ENCODE measurements around the gene ZKSCAN5. TPM values are rescaled to one million over a fixed set of nuclear protein-coding genes. Genes with fewer than 3 reads are reported as not detected.

The ZKSCAN5 gene
- total RNA-seq, 1 experiment from 2014 or later: 15.5 TPM

DNA sequence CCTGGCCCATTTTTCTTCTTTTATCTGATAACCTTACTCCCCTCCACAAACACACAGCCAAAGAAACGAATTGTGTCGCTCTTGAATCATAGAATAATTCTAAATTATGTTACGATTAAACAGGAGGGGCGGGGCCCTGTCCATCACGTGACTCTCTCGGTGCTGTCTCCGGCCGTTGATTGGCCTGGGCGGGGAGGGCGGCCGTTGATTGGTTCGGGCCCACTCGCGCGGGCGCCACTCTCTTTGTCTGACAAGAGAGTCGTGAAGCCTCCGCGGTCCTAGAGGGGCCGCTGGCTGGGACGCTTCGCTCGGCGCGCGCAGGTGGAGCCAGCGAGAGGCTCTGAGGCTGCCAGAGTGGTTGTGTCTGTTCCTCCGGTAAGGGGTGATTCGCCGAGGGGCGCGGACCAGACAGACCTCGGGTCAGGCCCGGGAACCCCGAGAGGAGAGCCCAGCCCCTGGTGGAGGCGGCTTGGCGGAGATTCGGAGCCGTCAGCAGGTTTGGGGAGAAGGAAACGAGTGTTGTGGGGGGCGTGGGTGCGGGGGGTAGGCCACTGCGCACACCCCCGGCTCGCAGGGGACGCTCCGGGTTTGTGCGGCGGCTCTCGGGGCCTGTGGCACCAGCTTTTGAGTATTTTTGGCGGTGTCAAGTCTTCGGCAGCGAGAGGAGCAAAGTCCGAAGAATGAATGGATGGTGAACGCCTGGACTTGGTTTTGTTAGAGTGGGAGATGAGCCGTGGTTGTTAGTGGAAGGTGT lies 31.7 kb upstream of the ZKSCAN5 start, which contains the start of gene ZNF789 (continued):
- TF ChIP-seq, protein P1, sequence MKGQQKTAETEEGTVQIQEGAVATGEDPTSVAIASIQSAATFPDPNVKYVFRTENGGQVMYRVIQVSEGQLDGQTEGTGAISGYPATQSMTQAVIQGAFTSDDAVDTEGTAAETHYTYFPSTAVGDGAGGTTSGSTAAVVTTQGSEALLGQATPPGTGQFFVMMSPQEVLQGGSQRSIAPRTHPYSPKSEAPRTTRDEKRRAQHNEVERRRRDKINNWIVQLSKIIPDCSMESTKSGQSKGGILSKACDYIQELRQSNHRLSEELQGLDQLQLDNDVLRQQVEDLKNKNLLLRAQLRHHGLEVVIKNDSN (CRISPR knock-in tag; IDR thresholded peaks at IDR 0.05): peak; percentile 97
- TF ChIP-seq, protein P2, sequence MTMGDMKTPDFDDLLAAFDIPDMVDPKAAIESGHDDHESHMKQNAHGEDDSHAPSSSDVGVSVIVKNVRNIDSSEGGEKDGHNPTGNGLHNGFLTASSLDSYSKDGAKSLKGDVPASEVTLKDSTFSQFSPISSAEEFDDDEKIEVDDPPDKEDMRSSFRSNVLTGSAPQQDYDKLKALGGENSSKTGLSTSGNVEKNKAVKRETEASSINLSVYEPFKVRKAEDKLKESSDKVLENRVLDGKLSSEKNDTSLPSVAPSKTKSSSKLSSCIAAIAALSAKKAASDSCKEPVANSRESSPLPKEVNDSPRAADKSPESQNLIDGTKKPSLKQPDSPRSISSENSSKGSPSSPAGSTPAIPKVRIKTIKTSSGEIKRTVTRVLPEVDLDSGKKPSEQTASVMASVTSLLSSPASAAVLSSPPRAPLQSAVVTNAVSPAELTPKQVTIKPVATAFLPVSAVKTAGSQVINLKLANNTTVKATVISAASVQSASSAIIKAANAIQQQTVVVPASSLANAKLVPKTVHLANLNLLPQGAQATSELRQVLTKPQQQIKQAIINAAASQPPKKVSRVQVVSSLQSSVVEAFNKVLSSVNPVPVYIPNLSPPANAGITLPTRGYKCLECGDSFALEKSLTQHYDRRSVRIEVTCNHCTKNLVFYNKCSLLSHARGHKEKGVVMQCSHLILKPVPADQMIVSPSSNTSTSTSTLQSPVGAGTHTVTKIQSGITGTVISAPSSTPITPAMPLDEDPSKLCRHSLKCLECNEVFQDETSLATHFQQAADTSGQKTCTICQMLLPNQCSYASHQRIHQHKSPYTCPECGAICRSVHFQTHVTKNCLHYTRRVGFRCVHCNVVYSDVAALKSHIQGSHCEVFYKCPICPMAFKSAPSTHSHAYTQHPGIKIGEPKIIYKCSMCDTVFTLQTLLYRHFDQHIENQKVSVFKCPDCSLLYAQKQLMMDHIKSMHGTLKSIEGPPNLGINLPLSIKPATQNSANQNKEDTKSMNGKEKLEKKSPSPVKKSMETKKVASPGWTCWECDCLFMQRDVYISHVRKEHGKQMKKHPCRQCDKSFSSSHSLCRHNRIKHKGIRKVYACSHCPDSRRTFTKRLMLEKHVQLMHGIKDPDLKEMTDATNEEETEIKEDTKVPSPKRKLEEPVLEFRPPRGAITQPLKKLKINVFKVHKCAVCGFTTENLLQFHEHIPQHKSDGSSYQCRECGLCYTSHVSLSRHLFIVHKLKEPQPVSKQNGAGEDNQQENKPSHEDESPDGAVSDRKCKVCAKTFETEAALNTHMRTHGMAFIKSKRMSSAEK (CRISPR knock-in tag; IDR thresholded peaks at IDR 0.05; ENCODE audit: borderline replicate concordance): no peak
- TF ChIP-seq MYBL2 (CRISPR knock-in tag; IDR thresholded peaks at IDR 0.05) (peak; percentile 58; the same call in 1 of the 2 replicates), FOXK1 (CRISPR knock-in tag; IDR thresholded peaks at IDR 0.05) (0 out of 2 replicates have a peak, but pooled peaks have one; percentile 63), RELA (CRISPR knock-in tag; IDR thresholded peaks at IDR 0.05; ENCODE audit: borderline replicate concordance) (no peak), ZNF232 (CRISPR knock-in tag; IDR thresholded peaks at IDR 0.05) (0 out of 2 replicates have a peak, but pooled peaks have one; percentile 24), GABPB1 (CRISPR knock-in tag; IDR thresholded peaks at IDR 0.05) (0 out of 2 replicates have a peak, but pooled peaks have one; percentile 10)
- TF ChIP-seq, protein P3, sequence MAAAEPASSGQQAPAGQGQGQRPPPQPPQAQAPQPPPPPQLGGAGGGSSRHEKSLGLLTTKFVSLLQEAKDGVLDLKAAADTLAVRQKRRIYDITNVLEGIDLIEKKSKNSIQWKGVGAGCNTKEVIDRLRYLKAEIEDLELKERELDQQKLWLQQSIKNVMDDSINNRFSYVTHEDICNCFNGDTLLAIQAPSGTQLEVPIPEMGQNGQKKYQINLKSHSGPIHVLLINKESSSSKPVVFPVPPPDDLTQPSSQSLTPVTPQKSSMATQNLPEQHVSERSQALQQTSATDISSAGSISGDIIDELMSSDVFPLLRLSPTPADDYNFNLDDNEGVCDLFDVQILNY (CRISPR knock-in tag; IDR thresholded peaks at IDR 0.05): peak; percentile 51; the same call in 1 of the 2 replicates
- TF ChIP-seq, protein P4, sequence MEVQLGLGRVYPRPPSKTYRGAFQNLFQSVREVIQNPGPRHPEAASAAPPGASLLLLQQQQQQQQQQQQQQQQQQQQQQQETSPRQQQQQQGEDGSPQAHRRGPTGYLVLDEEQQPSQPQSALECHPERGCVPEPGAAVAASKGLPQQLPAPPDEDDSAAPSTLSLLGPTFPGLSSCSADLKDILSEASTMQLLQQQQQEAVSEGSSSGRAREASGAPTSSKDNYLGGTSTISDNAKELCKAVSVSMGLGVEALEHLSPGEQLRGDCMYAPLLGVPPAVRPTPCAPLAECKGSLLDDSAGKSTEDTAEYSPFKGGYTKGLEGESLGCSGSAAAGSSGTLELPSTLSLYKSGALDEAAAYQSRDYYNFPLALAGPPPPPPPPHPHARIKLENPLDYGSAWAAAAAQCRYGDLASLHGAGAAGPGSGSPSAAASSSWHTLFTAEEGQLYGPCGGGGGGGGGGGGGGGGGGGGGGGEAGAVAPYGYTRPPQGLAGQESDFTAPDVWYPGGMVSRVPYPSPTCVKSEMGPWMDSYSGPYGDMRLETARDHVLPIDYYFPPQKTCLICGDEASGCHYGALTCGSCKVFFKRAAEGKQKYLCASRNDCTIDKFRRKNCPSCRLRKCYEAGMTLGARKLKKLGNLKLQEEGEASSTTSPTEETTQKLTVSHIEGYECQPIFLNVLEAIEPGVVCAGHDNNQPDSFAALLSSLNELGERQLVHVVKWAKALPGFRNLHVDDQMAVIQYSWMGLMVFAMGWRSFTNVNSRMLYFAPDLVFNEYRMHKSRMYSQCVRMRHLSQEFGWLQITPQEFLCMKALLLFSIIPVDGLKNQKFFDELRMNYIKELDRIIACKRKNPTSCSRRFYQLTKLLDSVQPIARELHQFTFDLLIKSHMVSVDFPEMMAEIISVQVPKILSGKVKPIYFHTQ (CRISPR knock-in tag; IDR thresholded peaks at IDR 0.05): no peak

DNA sequence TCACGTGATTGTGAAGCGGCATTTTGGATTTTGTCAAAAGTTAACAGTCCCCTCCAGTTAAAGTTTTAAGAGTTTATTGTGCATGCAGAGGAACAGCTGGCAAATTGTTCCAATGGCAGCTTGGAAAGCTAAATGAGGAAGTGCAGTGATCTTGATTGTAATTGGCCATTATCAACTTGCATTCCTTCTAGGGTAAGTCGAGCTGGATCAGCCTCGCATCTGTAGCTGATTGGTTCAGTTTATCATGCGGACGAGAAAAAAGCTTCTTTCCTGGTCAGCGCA lies 31.2 kb upstream of the ZKSCAN5 start:
- DNase-seq (ENCODE audit: low spot score): no peak
- no peaks in the 10 kb centered on the region for H3K9me3 Mint-ChIP-seq
- POLR2A ChIA-PET: interaction anchor here (1.3 kb wide), 1 partner anchor 65 kb away, joined by 5 read pairs; the partner anchor contains the start of genes BUD31 and PDAP1
- CTCF ChIA-PET: no interaction called here
- ATAC-seq: no peak
- H3K4me1 Mint-ChIP-seq: peaks cover 14% of the 10 kb centered on the region
- peak overlapping the region; percentile 96 for H3K27ac Mint-ChIP-seq
- peak overlapping the region; percentile 98 for H3K4me3 Mint-ChIP-seq
- H3K27me3 Mint-ChIP-seq (ENCODE audit: low read depth): peaks cover 5% of the 10 kb centered on the region; the same call in 1 of the 2 replicates
- H3K36me3 Mint-ChIP-seq: peaks cover 8% of the 10 kb centered on the region
- TF ChIP-seq, protein P3 (CRISPR knock-in tag; IDR thresholded peaks at IDR 0.05): no peak
- TF ChIP-seq, protein P5, sequence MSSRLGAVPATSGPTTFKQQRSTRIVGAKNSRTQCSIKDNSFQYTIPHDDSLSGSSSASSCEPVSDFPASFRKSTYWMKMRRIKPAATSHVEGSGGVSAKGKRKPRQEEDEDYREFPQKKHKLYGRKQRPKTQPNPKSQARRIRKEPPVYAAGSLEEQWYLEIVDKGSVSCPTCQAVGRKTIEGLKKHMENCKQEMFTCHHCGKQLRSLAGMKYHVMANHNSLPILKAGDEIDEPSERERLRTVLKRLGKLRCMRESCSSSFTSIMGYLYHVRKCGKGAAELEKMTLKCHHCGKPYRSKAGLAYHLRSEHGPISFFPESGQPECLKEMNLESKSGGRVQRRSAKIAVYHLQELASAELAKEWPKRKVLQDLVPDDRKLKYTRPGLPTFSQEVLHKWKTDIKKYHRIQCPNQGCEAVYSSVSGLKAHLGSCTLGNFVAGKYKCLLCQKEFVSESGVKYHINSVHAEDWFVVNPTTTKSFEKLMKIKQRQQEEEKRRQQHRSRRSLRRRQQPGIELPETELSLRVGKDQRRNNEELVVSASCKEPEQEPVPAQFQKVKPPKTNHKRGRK (CRISPR knock-in tag; IDR thresholded peaks at IDR 0.05; ENCODE audit: borderline replicate concordance): no peak
- TF ChIP-seq, protein P6, sequence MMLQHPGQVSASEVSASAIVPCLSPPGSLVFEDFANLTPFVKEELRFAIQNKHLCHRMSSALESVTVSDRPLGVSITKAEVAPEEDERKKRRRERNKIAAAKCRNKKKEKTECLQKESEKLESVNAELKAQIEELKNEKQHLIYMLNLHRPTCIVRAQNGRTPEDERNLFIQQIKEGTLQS (CRISPR knock-in tag; conservative IDR thresholded peaks at IDR 0.05): no peak
- no peak for TF ChIP-seq NFYB (CRISPR knock-in tag; conservative IDR thresholded peaks at IDR 0.05; ENCODE audit: low read depth)
- TF ChIP-seq FOXP1 (CRISPR knock-in tag; IDR thresholded peaks at IDR 0.05; ENCODE audit: borderline replicate concordance): no peak
- TF ChIP-seq, protein P2 (CRISPR knock-in tag; IDR thresholded peaks at IDR 0.05; ENCODE audit: borderline replicate concordance): no peak
- TF ChIP-seq, protein P1 (CRISPR knock-in tag; IDR thresholded peaks at IDR 0.05): no peak
